ENCODE results near the gene DR1. TPM values are rescaled to one million over a fixed set of nuclear protein-coding genes. Genes with fewer than 3 reads are reported as not detected.

DR1 gene
- total and polyA plus RNA-seq, 2 of the 13 experiments (the other 11 are each of a cell fraction or from before 2014, with no cell fraction given): 17.8 to 42.3 TPM

GRCh38 chr1:93304716-93305138, 41.0 kb upstream of the DR1 start:
- Histone ChIP-seq H3K4me2 (ENCODE audit: low read depth, low read length) (no peak overlapping the region), H2AFZ (ENCODE audit: low read length) (no peak overlapping the region), H3K27ac (ENCODE audit: extremely low read length, insufficient read depth, low read length) (no peak overlapping the region), H3K9ac (ENCODE audit: insufficient read depth, low read depth, low read length) (no peak overlapping the region), H3K9me3 (ENCODE audit: low read length) (no peaks in the 10 kb centered on the region), H3K4me1 (ENCODE audit: insufficient read depth, low read length) (no peaks in the 10 kb centered on the region), H3K79me2 (ENCODE audit: insufficient read depth, low read length) (no peaks in the 10 kb centered on the region), H3K27me3 (ENCODE audit: control insufficient read depth in 1 of 2, insufficient read depth in 2 of 2, low read length in 2 of 2) (no peaks in the 10 kb centered on the region), H3K4me3 (replicated peaks in 1 of 3; ENCODE audit: insufficient read depth in 1 of 3, low read depth in 2 of 3, low read length in 3 of 3) (no peak overlapping the region), H4K20me1 (ENCODE audit: insufficient read depth, low read length) (no peaks in the 10 kb centered on the region), H3K36me3 (replicated peaks in 1 of 2; ENCODE audit: control insufficient read depth in 1 of 2, insufficient read depth in 2 of 2, low read length in 2 of 2) (no peaks in the 10 kb centered on the region)
- ChIA-PET POLR2A (interaction anchor here (0.6 to 1.1 kb wide), 3 partner anchors 41 to 107 kb away, joined by 3 to 6 read pairs (median 3); partner anchors contain the start of gene DR1), CTCF (ENCODE audit: low intra/inter-chr PET ratio, low total read pairs) (interaction anchor here (1.1 to 1.2 kb wide), 3 partner anchors 133 to 569 kb away, joined by 3 read pairs; no protein-coding TSS in a partner anchor)
- intact Hi-C loops (cut with micrococcal nuclease; ENCODE audit: unreplicated experiment) (loop anchor here (2.0 to 10.0 kb wide), 3 partner anchors 44 to 540 kb away; no protein-coding TSS in a partner anchor), in situ Hi-C loops (cut with HindIII; ENCODE audit: extremely low pct_ligation_motif_present, low pct_unique_long_range_greater_than_20kb) (loop anchor here (5.0 kb wide), 1 partner anchor 43 kb away; the partner anchor contains the start of gene DR1)
- peak; percentile 65 for DNase-seq (ENCODE audit: low spot score)
- peak; percentile 63 for FAIRE-seq
- no peak for ATAC-seq
- 48% methylated on average over 2 of the region's 2 CpGs for WGBS (ENCODE audit: low lambda C conversion rate)
- BruUV-seq (replicated peaks): no TSS peak
- TF ChIP-seq KAT8 (CRISPR knock-in tag; IDR thresholded peaks at IDR 0.05) (peak; percentile 31; the same call in 1 of the 2 replicates), LRRFIP1 (CRISPR knock-in tag; conservative IDR thresholded peaks at IDR 0.05) (no peak), CREB1 (IDR thresholded peaks at IDR 0.05) (no peak), CREB1 (CRISPR knock-in tag; IDR thresholded peaks at IDR 0.05) (0 out of 2 replicates have a peak, but pooled peaks have one; percentile 14), ISL2 (CRISPR knock-in tag; IDR thresholded peaks at IDR 0.05) (peak; percentile 24; the same call in 1 of the 2 replicates), HOXA5 (CRISPR knock-in tag; IDR thresholded peaks at IDR 0.05) (0 out of 2 replicates have a peak, but pooled peaks have one; percentile 47), SOX13 (IDR thresholded peaks at IDR 0.05) (no peak), SOX13 (CRISPR knock-in tag; conservative IDR thresholded peaks at IDR 0.05 in 1 of 2, IDR thresholded peaks at IDR 0.05 in 1 of 2) (no peak), PAX8 (CRISPR knock-in tag; IDR thresholded peaks at IDR 0.05; ENCODE audit: borderline replicate concordance) (no peak), NFE2L2 (IDR thresholded peaks at IDR 0.05; ENCODE audit: low read length) (no peak), FOXO1 (CRISPR knock-in tag; IDR thresholded peaks at IDR 0.05) (no peak), RAD21 (CRISPR knock-in tag; IDR thresholded peaks at IDR 0.05) (peak; percentile 85), SMC3 (IDR thresholded peaks at IDR 0.05; ENCODE audit: low read length) (peak; percentile 92), ZNF615 (CRISPR knock-in tag; IDR thresholded peaks at IDR 0.05; ENCODE audit: borderline replicate concordance) (no peak), ZNF629 (CRISPR knock-in tag; conservative IDR thresholded peaks at IDR 0.05) (no peak), MBNL3 (CRISPR knock-in tag; conservative IDR thresholded peaks at IDR 0.05) (no peak), PPARG (CRISPR knock-in tag; conservative IDR thresholded peaks at IDR 0.05) (0 out of 2 replicates have a peak, but pooled peaks have one; percentile 26), DZIP1 (CRISPR knock-in tag; IDR thresholded peaks at IDR 0.05) (no peak), NFE2 (CRISPR knock-in tag; IDR thresholded peaks at IDR 0.05) (no peak), LBX2 (CRISPR knock-in tag; IDR thresholded peaks at IDR 0.05; ENCODE audit: borderline replicate concordance) (no peak)

All from HepG2 (cell line).